Loucy (cell line): ENCODE measurements around the gene FAM81A.
A peak's percentile ranks its signal among the peaks of the same experiment; 100 is the strongest.

Experiments
- H2AFZ ChIP-seq: fragments of 200-600 bp; sonication (generic); 2 replicates; pipeline ENCODE4 v1.6.0; 2016; ENCODE audit warnings: antibody characterized with exemption, mild to moderate bottlenecking, low read length, moderate library complexity
- H3F3A ChIP-seq: fragments of 200-600 bp; 2 replicates; pipeline ENCODE4 v1.6.0; 2016; ENCODE audit warnings: antibody characterized with exemption, low read depth, mild to moderate bottlenecking
- H3K27me3 ChIP-seq: fragments of 200-600 bp; sonication (generic); 2 replicates; pipeline ENCODE4 v1.6.1; 2014; ENCODE audit warnings: low read length, mild to moderate bottlenecking; ENCODE audit not compliant: insufficient read depth, poor library complexity, severe bottlenecking
- H3K36me3 ChIP-seq: fragments of 200-600 bp; sonication (generic); 2 replicates; pipeline ENCODE4 v1.6.1; 2016; ENCODE audit warnings: low read length; ENCODE audit not compliant: insufficient read depth
- H3K4me1 ChIP-seq: fragments of 200-600 bp; sonication (generic); 2 replicates; pipeline ENCODE4 v1.5.1; 2014; ENCODE audit warnings: low read length, mild to moderate bottlenecking; ENCODE audit not compliant: insufficient read depth, poor library complexity, severe bottlenecking
- H3K4me2 ChIP-seq: fragments of 200-600 bp; sonication (generic); 2 replicates; pipeline ENCODE4 v1.6.0; 2014; ENCODE audit warnings: antibody characterized with exemption, low read length, low read depth, mild to moderate bottlenecking; ENCODE audit not compliant: poor library complexity, severe bottlenecking
- H3K4me3 ChIP-seq: fragments of 200-600 bp; sonication (generic); 2 replicates; pipeline ENCODE4 v1.5.1; 2014; ENCODE audit warnings: low read length, mild to moderate bottlenecking, mixed read lengths; ENCODE audit not compliant: poor library complexity, severe bottlenecking
- H3K79me2 ChIP-seq: fragments of 200-600 bp; sonication (generic); 2 replicates; pipeline ENCODE4 v1.6.1; 2014; ENCODE audit warnings: low read length; ENCODE audit not compliant: insufficient read depth
- H3K9ac ChIP-seq: fragments of 200-600 bp; sonication (generic); 2 replicates; pipeline ENCODE4 v1.6.0; 2014; ENCODE audit warnings: mild to moderate bottlenecking, low read depth, low read length, moderate library complexity; ENCODE audit not compliant: poor library complexity, severe bottlenecking
- H3K9me2 ChIP-seq: fragments of 200-600 bp; sonication (generic); replicated peaks from 2 replicates; pipeline ENCODE4 v1.6.1; 2016; ENCODE audit warnings: low read depth, low read length, mixed read lengths
- H3K9me3 ChIP-seq: fragments of 200-600 bp; sonication (generic); 2 replicates; pipeline ENCODE4 v1.6.1; 2014; ENCODE audit warnings: mild to moderate bottlenecking, antibody characterized with exemption, low read length, low read depth; ENCODE audit not compliant: insufficient read depth
- H4K20me1 ChIP-seq: fragments of 200-600 bp; sonication (generic); 2 replicates; pipeline ENCODE4 v1.6.0; 2014; ENCODE audit warnings: antibody characterized with exemption, low read length, mild to moderate bottlenecking; ENCODE audit not compliant: insufficient read depth, poor library complexity, severe bottlenecking
- EZH2phosphoT487 ChIP-seq: fragments of 200-600 bp; IDR thresholded peaks from 2 replicates; pipeline ENCODE4 v1.6.1; 2018; ENCODE audit warnings: antibody characterized with exemption, mild to moderate bottlenecking, moderate library complexity, borderline replicate concordance
- TF ChIP-seq, protein P1 (sequence below): fragments of 200-600 bp; sonication (generic); conservative IDR thresholded peaks from 2 replicates; pipeline ENCODE4 v1.5.1; 2014; ENCODE audit warnings: mild to moderate bottlenecking, antibody characterized with exemption, low read length

The FAM81A gene

DNA sequence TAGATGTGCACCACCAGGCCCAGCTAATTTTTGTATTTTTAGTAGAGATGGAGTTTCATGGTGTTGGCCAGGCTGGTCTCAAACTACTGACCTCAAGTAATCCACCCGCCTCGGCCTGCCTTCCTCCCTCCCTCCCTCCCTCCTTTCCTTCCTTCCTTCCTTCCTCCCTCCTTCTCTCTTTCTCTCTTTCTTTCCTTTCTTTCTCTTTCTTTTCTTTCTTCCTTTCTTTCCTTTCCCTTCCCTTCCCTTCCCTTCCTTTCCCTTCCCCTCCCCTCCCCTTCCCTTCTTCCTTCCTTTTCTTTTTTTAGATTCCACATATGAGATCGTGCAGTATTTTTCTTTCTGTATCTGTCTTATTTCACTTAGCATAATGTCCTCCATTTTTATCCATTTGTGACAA is 81.3 kb downstream of the FAM81A start:
- Histone ChIP-seq H3K9me2 (no peaks in the 10 kb centered on the region), H3K9ac (no peak overlapping the region), H3K4me3 (no peak overlapping the region), H3K27me3 (peaks cover 11% of the 10 kb centered on the region), H3K4me1 (peaks cover 8% of the 10 kb centered on the region), H3F3A (no peaks in the 10 kb centered on the region), H3K9me3 (no peaks in the 10 kb centered on the region), H3K36me3 (no peaks in the 10 kb centered on the region), H4K20me1 (no peaks in the 10 kb centered on the region), H3K4me2 (no peak overlapping the region), H2AFZ (no peak overlapping the region), H3K79me2 (no peaks in the 10 kb centered on the region)
- TF ChIP-seq EZH2phosphoT487 = no peak
- TF ChIP-seq, protein P1, sequence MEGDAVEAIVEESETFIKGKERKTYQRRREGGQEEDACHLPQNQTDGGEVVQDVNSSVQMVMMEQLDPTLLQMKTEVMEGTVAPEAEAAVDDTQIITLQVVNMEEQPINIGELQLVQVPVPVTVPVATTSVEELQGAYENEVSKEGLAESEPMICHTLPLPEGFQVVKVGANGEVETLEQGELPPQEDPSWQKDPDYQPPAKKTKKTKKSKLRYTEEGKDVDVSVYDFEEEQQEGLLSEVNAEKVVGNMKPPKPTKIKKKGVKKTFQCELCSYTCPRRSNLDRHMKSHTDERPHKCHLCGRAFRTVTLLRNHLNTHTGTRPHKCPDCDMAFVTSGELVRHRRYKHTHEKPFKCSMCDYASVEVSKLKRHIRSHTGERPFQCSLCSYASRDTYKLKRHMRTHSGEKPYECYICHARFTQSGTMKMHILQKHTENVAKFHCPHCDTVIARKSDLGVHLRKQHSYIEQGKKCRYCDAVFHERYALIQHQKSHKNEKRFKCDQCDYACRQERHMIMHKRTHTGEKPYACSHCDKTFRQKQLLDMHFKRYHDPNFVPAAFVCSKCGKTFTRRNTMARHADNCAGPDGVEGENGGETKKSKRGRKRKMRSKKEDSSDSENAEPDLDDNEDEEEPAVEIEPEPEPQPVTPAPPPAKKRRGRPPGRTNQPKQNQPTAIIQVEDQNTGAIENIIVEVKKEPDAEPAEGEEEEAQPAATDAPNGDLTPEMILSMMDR = no peak

DNA sequence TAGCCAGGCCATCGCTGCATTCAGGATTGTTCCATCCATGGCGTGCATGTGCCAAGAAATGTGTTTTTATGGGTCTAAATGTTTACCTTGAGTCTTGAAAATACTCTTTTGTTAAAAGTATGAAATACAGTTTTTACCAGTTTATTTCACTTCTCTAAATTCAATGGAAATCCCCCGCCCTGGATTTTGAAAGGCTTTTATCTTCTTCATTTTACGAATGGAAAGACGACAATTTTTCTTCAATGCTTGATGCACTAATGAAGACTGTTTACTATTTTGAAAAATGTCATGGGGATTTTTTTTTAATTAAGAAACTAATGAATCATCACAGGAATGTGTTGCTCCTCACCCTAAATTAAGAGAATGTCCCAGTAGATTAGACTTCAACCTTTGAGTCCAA is 83.5 kb downstream of the FAM81A start:
- no peaks in the 10 kb centered on the region for H3K79me2 ChIP-seq
- no peak overlapping the region for H3K4me3 ChIP-seq
- H4K20me1 ChIP-seq = no peaks in the 10 kb centered on the region
- H3K9ac ChIP-seq = no peak overlapping the region
- no peaks in the 10 kb centered on the region for H3K9me3 ChIP-seq
- no peaks in the 10 kb centered on the region for H3K9me2 ChIP-seq
- H3K4me2 ChIP-seq = no peak overlapping the region
- H3K27me3 ChIP-seq = peaks cover 11% of the 10 kb centered on the region
- H3K4me1 ChIP-seq = peaks cover 8% of the 10 kb centered on the region
- no peaks in the 10 kb centered on the region for H3F3A ChIP-seq
- H2AFZ ChIP-seq = no peak overlapping the region
- TF ChIP-seq, protein P1 = no peak
- no peak for TF ChIP-seq EZH2phosphoT487
- H3K36me3 ChIP-seq = no peaks in the 10 kb centered on the region

DNA sequence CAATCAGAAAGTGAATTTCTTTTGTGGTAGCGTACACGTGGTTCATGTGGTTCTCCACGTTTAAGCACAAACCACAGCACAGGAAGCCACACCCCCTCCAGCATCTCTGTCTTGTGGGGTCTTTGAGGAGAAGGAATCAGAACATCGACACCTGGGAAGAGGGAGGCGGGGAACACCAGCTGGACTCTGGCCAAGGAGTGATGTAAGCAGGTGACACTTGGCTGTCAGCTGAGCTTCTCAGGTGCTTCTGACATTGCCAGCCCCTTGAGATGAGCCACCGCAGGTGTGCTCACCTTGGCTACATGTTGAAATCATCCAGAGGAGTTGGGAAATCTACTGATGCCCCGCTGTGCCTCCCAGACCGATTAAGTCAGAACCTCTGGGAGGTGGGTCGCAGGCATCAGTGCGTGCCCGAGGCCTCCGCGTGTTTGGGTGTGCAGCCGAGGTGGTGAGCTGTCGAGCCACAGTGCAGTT is 85.0 kb downstream of the FAM81A start:
- peaks cover 8% of the 10 kb centered on the region for H3K4me1 ChIP-seq
- peaks cover 11% of the 10 kb centered on the region for H3K27me3 ChIP-seq
- no peaks in the 10 kb centered on the region for H4K20me1 ChIP-seq
- H2AFZ ChIP-seq = no peak overlapping the region
- H3K9me2 ChIP-seq = no peaks in the 10 kb centered on the region
- H3K9me3 ChIP-seq = no peaks in the 10 kb centered on the region
- TF ChIP-seq, protein P1 = no peak
- H3K4me3 ChIP-seq = no peak overlapping the region
- peak overlapping the region; percentile 3 for H3K4me2 ChIP-seq
- H3K79me2 ChIP-seq = no peaks in the 10 kb centered on the region
- H3K36me3 ChIP-seq = no peaks in the 10 kb centered on the region
- no peak overlapping the region for H3K9ac ChIP-seq
- H3F3A ChIP-seq = no peaks in the 10 kb centered on the region
